GM10248 (cell line): ENCODE measurements around the gene ROR2.

Experiments
- CTCF ChIA-PET: fragments of 300-600 bp; sonication (Branson Sonifier 250); formaldehyde crosslinking; extraction: SDS; loops from one replicate; lab custom pipeline; 2021; ENCODE audit warnings: antibody characterized with exemption; lab: Yijun Ruan, JAX
- POLR2A ChIA-PET: fragments of 350-650 bp; sonication (Branson Sonifier 250); formaldehyde crosslinking; extraction: SDS; loops from one replicate; lab custom pipeline; 2020; ENCODE audit warnings: antibody characterized with exemption; lab: Yijun Ruan, JAX
- DNase-seq: peaks from one replicate; pipeline ENCODE4 v3.0.0; 2012; ENCODE audit errors: extremely low spot score
- TF ChIP-seq, protein P1 (sequence below): IDR thresholded peaks from 2 replicates; pipeline ENCODE4 v1.5.1; 2012; ENCODE audit warnings: mild to moderate bottlenecking, low read depth; ENCODE audit errors: extremely low read depth, missing control alignments, control extremely low read depth

Gene ROR2

DNA sequence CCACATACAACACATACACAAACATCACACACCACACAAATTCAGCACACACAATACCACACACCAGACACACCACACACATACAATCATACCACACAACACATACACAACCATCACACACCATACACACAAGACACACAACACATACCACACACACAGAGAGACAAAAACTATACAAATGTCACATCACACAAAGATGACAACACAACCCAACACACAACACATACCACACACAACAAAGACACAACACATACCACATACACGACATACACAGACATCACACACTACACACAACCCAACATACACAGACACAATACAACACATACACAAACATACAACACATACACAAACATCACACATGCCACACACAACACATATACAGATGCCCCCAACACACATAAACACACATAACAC is 44.8 kb downstream of the ROR2 start:
- TF ChIP-seq, protein P1, sequence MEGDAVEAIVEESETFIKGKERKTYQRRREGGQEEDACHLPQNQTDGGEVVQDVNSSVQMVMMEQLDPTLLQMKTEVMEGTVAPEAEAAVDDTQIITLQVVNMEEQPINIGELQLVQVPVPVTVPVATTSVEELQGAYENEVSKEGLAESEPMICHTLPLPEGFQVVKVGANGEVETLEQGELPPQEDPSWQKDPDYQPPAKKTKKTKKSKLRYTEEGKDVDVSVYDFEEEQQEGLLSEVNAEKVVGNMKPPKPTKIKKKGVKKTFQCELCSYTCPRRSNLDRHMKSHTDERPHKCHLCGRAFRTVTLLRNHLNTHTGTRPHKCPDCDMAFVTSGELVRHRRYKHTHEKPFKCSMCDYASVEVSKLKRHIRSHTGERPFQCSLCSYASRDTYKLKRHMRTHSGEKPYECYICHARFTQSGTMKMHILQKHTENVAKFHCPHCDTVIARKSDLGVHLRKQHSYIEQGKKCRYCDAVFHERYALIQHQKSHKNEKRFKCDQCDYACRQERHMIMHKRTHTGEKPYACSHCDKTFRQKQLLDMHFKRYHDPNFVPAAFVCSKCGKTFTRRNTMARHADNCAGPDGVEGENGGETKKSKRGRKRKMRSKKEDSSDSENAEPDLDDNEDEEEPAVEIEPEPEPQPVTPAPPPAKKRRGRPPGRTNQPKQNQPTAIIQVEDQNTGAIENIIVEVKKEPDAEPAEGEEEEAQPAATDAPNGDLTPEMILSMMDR = no peak
- ChIA-PET CTCF (no interaction called here), POLR2A (no interaction called here)
- DNase-seq = no peak

DNA sequence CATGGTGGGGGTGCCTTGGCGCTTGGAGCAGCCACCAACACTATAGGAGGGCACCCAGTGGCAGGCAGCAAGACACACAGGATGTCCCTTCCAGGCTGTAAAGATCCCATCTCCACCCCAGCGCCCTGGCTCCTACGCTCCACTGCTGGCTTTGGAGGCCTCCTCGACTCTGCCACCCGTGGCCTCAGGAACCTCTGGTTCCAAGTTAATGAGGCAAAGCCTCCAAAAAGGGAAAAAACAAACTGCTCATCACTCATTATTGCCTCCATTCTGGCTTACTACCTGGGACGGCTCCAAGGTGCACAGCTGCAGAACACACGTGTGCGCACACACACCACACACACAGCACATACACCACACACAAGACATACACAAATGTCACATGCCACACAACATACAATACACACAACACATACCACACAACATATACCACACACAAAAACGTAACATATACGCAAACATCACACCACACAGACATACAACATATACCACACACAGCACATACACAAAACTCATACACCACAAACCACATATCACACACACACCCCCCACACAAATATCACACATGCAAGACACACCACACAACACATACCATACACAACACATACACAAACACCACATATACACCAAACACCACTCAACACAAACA is 45.3 kb downstream of the ROR2 start:
- DNase-seq = no peak
- POLR2A ChIA-PET = no interaction called here
- CTCF ChIA-PET = no interaction called here
- TF ChIP-seq, protein P1 = no peak

DNA sequence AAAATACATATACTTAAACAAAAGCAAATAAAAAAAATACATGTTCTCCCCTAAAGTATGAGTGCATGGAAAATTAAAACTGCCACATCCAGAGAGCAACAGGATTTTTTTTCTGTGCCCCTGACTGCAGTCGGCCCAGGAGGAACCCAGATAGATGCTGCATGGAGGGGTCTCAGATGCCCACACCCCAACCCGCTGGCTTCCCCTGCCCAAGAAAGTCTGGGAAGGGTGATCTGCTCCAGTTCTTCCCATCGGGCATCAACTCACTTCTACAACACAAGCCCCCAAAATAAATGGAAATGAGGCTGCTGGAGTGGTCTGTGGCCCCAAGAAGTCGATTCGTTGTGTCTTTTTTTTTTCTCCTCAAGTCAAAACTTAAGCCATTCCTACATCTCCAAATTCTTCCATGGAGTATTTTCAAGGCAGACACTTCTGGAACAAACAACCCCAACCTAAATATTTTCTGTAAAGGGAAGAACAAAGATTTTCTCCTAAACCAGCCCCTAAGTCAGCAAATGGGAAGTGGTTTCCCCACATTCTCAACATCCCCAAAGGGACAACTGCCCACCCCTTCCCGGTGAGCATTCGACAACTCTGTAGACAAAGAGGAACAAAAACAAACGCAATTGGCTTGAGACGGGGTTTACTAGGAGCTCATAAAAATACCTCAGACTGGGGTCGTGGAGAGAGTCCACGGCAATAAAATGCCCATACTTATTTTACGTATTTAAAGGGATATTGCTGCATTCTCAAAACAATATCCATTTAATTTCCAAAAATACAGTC is 46.7 kb downstream of the ROR2 start:
- TF ChIP-seq, protein P1 = no peak
- POLR2A ChIA-PET = no interaction called here
- CTCF ChIA-PET = no interaction called here
- DNase-seq = no peak

DNA sequence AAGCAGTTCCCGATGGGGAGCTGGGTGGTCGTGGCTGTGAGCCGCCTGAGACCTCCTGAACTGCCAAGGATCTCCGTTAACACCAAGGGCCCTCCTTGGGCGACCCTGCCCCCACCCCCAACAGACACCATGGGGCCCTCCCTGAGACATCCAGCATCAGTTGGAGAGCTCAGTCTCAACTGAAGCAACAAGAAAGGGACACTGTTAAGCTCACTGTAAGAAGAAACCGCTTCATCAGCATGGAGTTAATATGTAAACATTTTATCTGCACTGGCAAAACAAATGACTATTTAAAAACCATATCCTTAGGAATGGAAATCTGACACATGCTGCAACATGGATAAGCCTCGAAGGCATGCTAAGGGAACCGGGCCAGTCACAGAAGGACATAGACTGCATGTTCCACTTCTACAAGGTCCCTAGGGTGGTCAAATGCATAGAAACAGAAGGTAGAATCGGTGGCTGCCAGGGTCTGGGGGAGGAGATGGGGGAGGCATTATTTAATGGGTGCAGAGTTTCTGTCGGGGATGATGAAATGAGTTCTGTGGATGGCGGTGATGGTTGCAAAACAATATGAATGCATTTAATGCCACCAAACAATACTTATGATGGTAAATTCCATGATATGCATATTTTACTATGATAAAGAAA is 47.4 kb downstream of the ROR2 start:
- ChIA-PET CTCF (interaction anchor here (1.3 to 1.4 kb wide), 2 partner anchors 12 to 15 kb away, joined by 3 to 4 read pairs; no protein-coding TSS in a partner anchor), POLR2A (no interaction called here)
- TF ChIP-seq, protein P1 = no peak
- DNase-seq = no peak

DNA sequence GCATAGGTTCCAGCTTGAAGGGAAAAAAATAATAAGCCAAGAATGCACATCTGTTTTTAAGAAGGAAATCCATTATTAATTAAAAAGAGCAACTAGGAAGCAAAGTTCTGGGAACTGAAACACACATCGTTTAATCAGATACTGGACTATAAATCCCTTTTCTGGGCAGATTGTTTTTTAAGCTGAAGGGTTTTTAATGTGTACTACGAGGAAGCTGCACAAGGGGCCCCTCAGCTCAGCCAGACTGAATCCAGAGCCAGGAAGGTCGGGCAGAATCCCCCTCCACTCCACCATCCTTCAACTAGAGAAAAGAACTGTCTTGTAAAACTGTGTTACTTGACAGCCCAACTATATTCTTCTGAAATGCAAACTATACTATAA is 49.2 kb downstream of the ROR2 start:
- TF ChIP-seq, protein P1 = no peak
- CTCF ChIA-PET = no interaction called here
- no peak for DNase-seq
- POLR2A ChIA-PET = no interaction called here

DNA sequence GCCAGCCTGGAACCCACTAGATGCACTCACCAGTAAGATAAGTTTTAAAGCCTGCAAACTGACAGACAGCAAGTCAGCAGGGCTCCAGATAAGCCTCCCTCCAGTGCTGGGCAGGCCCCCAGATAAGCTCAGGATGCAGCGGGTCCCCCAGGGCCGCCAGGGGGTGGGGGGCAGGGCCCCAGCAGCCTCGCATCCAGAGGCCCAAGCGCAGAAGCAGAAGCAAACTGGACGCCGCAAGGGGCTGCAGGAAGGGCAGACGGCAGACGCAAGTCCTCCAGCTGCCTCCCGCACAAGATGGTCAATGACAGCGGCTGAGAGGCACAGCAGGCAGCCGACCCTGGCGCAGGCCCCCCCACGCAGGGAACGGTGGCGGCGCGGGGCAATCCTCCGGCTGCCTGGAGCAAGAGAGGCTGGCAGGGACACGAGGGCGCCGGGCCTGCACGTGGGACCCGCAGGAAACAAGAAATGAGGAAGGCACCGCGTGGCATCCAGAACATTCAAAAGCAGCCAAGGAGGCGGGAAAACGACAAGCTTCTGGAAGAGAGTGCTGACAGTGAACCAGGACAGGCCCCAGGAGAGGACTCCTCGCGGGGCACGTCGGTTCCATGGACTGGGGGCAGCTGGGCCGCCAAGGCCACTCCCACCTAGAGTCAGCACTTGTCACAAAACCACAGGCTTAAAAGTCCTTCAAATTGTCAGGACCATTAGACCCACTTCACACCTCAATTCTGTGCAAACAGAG is 49.8 kb downstream of the ROR2 start:
- TF ChIP-seq, protein P1 = no peak
- ChIA-PET POLR2A (no interaction called here), CTCF (no interaction called here)
- no peak for DNase-seq
